Right atrium auricular region (tissue), 2 donors: ENCODE measurements around the gene TMEM128. TPM values are rescaled to one million over a fixed set of nuclear protein-coding genes. Genes with fewer than 3 reads are reported as not detected.
A peak's percentile ranks its signal among the peaks of the same experiment; 100 is the strongest.
"Not testable (repeated sequence)": the region's sequence is repeated elsewhere in the genome, so short reads cannot be mapped to it uniquely, and the experiment has no call there.

Source experiments
- DNase-seq: peaks from one replicate; pipeline ENCODE4 v3.0.0-alpha.2; 2019; ENCODE audit warnings: low spot score
- H3K27ac ChIP-seq, 2 donors: fragments of 200-600 bp; sonication (generic); 1 replicate in 1 of 2; 2 replicates in 1 of 2; pipeline ENCODE4 v1.5.1; 2016 to 2019
- H3K27me3 ChIP-seq, 2 donors: fragments of 200-600 bp; sonication (generic); one replicate each; pipeline versions ENCODE4 v1.5.1 to v1.6.0; 2017 to 2019
- H3K36me3 ChIP-seq: fragments of 200-600 bp; sonication (generic); one replicate; pipeline ENCODE4 v1.5.1; 2016
- H3K4me1 ChIP-seq, 2 donors: fragments of 200-600 bp; sonication (generic); one replicate each; pipeline versions ENCODE4 v1.5.1 to v1.6.0; 2017 to 2019
- H3K4me3 ChIP-seq, 2 donors: fragments of 200-600 bp; sonication (generic); 1 replicate in 1 of 2; 2 replicates in 1 of 2; pipeline ENCODE4 v1.5.1; 2017 to 2019; ENCODE audit warnings: mild to moderate bottlenecking in 1 of 2, moderate library complexity in 1 of 2
- H3K9me3 ChIP-seq, 2 donors: fragments of 200-600 bp; sonication (generic); one replicate each; pipeline ENCODE4 v1.5.1; 2019
- CTCF ChIP-seq, 2 donors: fragments of 200-600 bp; sonication (generic); IDR thresholded peaks; one replicate each; pipeline ENCODE4 v1.5.1; 2019; ENCODE audit warnings: antibody characterized with exemption in 2 of 2
- total RNA-seq, 2 donors: library from RNA; depleted of rRNA; stranded (reverse); fragments of >200 nt; gene quantifications; one replicate each; pipeline ENCODE4 v1.1.0, GENCODE V29; 2016

Gene TMEM128
- total RNA-seq, 2 donors from 2014 or later: 14.5 to 14.9 TPM

DNA sequence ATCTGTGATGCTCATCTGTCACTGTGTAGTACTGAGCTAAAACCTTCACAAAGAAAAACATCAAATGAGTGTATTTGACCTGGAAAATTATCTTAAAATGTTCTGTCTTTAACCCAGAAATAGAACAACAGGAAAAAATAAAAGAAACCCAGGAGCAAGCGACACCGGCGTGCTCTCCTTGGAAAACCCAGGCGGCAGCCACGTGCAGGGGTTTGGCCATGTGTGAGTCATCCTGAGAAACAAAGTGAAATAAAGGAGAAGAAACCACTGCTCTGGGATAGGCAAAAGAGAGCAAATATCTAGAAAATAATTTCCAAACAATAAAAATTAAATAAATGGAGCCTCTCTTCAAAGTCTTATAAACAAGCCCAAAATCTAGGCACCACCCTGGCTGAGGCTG, 20.0 kb upstream of the TMEM128 start:
- no peak overlapping the region for H3K4me3 ChIP-seq
- no peaks in the 10 kb centered on the region for H3K4me1 ChIP-seq
- H3K36me3 ChIP-seq: peaks cover 5% of the 10 kb centered on the region
- DNase-seq: no peak
- no peak overlapping the region for H3K27ac ChIP-seq
- H3K27me3 ChIP-seq: no peaks in the 10 kb centered on the region
- TF ChIP-seq CTCF (IDR thresholded peaks at IDR 0.05): no peak
- H3K9me3 ChIP-seq: no peaks in the 10 kb centered on the region

- Histone ChIP-seq H3K4me3 (no peak overlapping the region), H3K27ac (no peak overlapping the region)
- TF ChIP-seq CTCF (IDR thresholded peaks at IDR 0.05): peak in 1 of 2 donors; percentile 42
Observed at GRCh38 chr4:4260185-4260751, 12.2 kb upstream of the TMEM128 start.

DNA sequence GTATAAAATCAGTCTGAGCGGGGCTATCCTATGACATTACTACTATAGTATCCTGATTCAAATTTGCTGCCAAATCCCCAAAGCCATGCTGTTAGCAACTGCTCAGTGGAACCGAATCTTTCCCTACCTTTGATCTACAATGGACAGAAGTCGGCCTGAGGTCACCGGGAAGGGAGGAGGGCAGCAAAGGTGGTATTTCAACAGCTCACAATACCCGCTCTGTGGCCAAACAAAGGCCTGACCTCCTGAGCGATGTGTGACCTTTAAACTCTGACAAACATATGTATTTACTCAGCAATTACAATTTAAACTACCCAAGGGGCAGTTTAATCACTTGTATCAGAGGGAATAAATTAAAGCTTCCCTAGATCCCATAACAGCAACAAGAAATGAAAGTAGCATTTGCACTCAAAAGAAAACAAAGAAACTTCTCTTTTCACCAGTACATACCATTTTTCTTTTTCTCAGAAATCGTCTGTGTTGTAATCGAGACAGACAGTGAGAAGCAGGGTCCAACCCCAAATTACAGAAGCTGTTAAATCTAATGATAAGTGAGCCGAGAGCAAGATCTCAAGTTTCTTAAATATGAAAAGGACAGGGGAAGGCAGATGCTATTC, 11.6 kb upstream of the TMEM128 start:
- no peak for DNase-seq
- Histone ChIP-seq H3K36me3 (no peaks in the 10 kb centered on the region), H3K4me1 (no peaks in the 10 kb centered on the region), H3K9me3 (no peaks in the 10 kb centered on the region), H3K4me3 (no peak overlapping the region), H3K27me3 (no peaks in the 10 kb centered on the region), H3K27ac (no peak overlapping the region)
- no peak for TF ChIP-seq CTCF (IDR thresholded peaks at IDR 0.05)

More at GRCh38 chr4:4260185-4260751, 12.2 kb upstream of the TMEM128 start:
- no peak for DNase-seq
- no peaks in the 10 kb centered on the region for H3K27me3 ChIP-seq
- no peaks in the 10 kb centered on the region for H3K9me3 ChIP-seq
- H3K4me1 ChIP-seq: no peaks in the 10 kb centered on the region
- H3K36me3 ChIP-seq: no peaks in the 10 kb centered on the region

DNA sequence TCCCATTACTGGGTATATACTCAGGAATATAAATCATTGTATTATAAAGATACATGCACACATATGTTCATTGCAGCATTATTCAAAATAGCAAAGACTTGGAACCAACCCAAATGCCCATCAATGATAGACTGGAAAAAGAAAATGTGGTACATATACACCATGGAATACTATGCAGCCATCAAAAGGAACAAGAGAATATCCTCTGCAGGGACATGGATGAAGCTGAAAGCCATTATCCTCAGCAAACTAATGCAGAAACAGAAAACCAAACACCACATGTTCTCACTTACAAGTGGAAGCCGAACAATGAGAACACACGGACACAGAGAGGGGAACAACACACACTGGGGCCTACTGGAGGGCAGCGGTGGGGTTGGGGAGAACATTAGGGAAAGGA, 9.7 kb upstream of the TMEM128 start:
- not testable (repeated sequence) for H3K36me3 ChIP-seq, H3K4me1 ChIP-seq, H3K4me3 ChIP-seq, H3K9me3 ChIP-seq, H3K27me3 ChIP-seq, DNase-seq, H3K27ac ChIP-seq

- Histone ChIP-seq H3K9me3 (no peaks in the 10 kb centered on the region), H3K36me3 (no peaks in the 10 kb centered on the region), H3K27me3 (no peaks in the 10 kb centered on the region), H3K4me3 (no peak overlapping the region), H3K27ac (no peak overlapping the region), H3K4me1 (no peaks in the 10 kb centered on the region)
- no peak for DNase-seq
- no peak for TF ChIP-seq CTCF (IDR thresholded peaks at IDR 0.05)
Observed at GRCh38 chr4:4256799-4257198, 8.8 kb upstream of the TMEM128 start.

DNA sequence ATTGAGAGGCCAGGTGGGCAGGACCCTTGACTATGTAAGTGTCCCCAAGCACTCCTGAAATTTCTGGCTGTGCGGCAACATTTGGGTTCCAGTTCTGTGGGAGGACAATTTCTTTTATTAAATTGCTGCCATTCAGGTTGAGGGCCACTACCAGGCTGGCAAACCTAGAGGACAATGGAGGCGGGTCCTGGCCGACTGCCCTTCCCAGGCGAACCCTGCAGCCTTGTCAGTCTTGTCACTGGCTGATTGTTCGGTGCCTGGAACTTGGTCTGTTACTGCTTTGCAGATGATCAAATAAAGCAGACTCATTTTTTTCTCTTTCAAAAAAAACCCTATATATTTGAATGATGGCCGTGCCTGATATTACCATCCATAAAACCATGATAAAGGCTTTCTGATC, 6.6 kb upstream of the TMEM128 start:
- H3K36me3 ChIP-seq: no peaks in the 10 kb centered on the region
- TF ChIP-seq CTCF (IDR thresholded peaks at IDR 0.05): no peak
- H3K9me3 ChIP-seq: no peaks in the 10 kb centered on the region
- H3K4me1 ChIP-seq: no peaks in the 10 kb centered on the region
- DNase-seq: no peak
- H3K27ac ChIP-seq: no peak overlapping the region
- no peak overlapping the region for H3K4me3 ChIP-seq
- H3K27me3 ChIP-seq: no peaks in the 10 kb centered on the region
